MCF 10A (cell line): ENCODE measurements around the gene SUPT4H1. TPM values are rescaled to one million over a fixed set of nuclear protein-coding genes. Genes with fewer than 3 reads are reported as not detected.

ENCODE experiments used
- BruUV-seq: library from RNA; stranded (reverse); fragments of 400-500 nt; replicated peaks from 2 replicates; lab custom pipeline; 2021; lab: Mats Ljungman, UMichigan
- CTCF ChIA-PET: fragments of 300-600 bp; sonication (Branson Sonifier 250); formaldehyde crosslinking; extraction: SDS; loops from one replicate; lab custom pipeline; 2021; ENCODE audit warnings: antibody characterized with exemption, inconsistent platforms; lab: Yijun Ruan, JAX
- POLR2A ChIA-PET: fragments of 300-600, 350-650 bp; sonication (Branson Sonifier 250); formaldehyde crosslinking; extraction: SDS; loops from one replicate; lab custom pipeline; 2020; ENCODE audit warnings: antibody characterized with exemption, inconsistent platforms; lab: Yijun Ruan, JAX
- DNase-seq: peaks from one replicate; pipeline ENCODE4 v3.0.0-alpha.2; 2018; ENCODE audit not compliant: unreplicated experiment
- H3K27ac Mint-ChIP-seq: one replicate; pipeline ENCODE4 v1.8.0; 2022; ENCODE audit warnings: mild to moderate bottlenecking, low read depth, mixed read lengths; ENCODE audit not compliant: unreplicated experiment
- H3K27me3 Mint-ChIP-seq: one replicate; pipeline ENCODE4 v1.8.0; 2022; ENCODE audit warnings: mixed read lengths; ENCODE audit not compliant: insufficient read depth, unreplicated experiment
- H3K36me3 Mint-ChIP-seq: one replicate; pipeline ENCODE4 v1.8.0; 2022; ENCODE audit warnings: mild to moderate bottlenecking, moderate library complexity, mixed read lengths; ENCODE audit not compliant: insufficient read depth, unreplicated experiment
- H3K4me1 Mint-ChIP-seq: one replicate; pipeline ENCODE4 v1.8.0; 2022; ENCODE audit warnings: mixed read lengths; ENCODE audit not compliant: insufficient read depth, unreplicated experiment
- H3K4me3 Mint-ChIP-seq: one replicate; pipeline ENCODE4 v1.8.0; 2022; ENCODE audit warnings: mild to moderate bottlenecking, moderate library complexity, mixed read lengths; ENCODE audit not compliant: unreplicated experiment
- H3K9me3 Mint-ChIP-seq: one replicate; pipeline ENCODE4 v1.8.0; 2022; ENCODE audit warnings: mixed read lengths; ENCODE audit not compliant: unreplicated experiment
- intact Hi-C: fragments of 100-400 bp; cut with micrococcal nuclease; formaldehyde crosslinking; loops from 2 replicates; pipeline ENCODE4 v1.14.1; 2022
- total RNA-seq: library from RNA; stranded (reverse); gene quantifications from 2 replicates; pipeline ENCODE4 v1.2.3, GENCODE V29; 2022
- TF ChIP-seq, protein P1 (sequence below): fragments of 200-600 bp; IDR thresholded peaks from one replicate; pipeline ENCODE4 v1.8.0; 2022; ENCODE audit warnings: antibody characterized with exemption, mild to moderate bottlenecking; ENCODE audit not compliant: unreplicated experiment

SUPT4H1 gene
- total RNA-seq, 1 experiment from 2014 or later, result 63.4 TPM

DNA sequence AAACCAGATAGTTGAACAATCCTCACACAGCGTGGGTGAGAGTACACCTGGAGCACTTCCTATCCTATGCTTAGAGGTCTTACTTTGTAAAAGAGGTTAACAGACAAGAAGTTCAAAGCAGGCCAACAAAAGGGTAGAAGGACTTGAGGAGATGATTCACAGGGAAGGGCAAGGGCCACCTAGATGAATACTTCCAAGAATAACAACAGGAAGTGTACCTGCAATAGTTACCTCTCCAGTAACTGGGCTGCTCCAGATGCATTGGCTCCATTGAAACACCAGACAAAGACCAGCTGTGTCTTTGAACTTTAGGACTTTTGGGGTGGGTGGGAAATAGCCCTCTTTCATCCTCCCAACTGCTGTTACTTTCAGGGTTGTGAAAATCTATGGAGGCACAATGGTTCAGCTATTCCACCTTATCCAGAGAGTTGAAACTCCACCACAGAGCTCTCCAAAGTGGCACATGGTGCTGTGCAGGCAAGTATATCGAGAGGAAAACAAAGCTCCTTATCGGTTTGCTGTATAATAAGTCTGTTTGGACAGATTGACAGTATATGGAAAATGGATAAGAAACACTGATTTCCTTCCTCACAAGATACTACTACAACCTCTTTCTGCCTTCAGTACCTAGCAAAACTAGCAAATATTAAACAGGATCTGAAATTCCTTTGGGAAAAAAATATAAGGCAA lies 42.7 kb upstream of the SUPT4H1 start:
- CTCF ChIA-PET, result interaction anchor here (0.7 to 2.3 kb wide), 3 partner anchors 9 to 43 kb away, joined by 3 to 9 read pairs (median 3); partner anchors contain the start of gene SUPT4H1
- H3K27me3 Mint-ChIP-seq, result no peaks in the 10 kb centered on the region
- TF ChIP-seq, protein P1, sequence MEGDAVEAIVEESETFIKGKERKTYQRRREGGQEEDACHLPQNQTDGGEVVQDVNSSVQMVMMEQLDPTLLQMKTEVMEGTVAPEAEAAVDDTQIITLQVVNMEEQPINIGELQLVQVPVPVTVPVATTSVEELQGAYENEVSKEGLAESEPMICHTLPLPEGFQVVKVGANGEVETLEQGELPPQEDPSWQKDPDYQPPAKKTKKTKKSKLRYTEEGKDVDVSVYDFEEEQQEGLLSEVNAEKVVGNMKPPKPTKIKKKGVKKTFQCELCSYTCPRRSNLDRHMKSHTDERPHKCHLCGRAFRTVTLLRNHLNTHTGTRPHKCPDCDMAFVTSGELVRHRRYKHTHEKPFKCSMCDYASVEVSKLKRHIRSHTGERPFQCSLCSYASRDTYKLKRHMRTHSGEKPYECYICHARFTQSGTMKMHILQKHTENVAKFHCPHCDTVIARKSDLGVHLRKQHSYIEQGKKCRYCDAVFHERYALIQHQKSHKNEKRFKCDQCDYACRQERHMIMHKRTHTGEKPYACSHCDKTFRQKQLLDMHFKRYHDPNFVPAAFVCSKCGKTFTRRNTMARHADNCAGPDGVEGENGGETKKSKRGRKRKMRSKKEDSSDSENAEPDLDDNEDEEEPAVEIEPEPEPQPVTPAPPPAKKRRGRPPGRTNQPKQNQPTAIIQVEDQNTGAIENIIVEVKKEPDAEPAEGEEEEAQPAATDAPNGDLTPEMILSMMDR, result no peak
- intact Hi-C loops, result no loop called here
- no peaks in the 10 kb centered on the region for H3K9me3 Mint-ChIP-seq
- no TSS peak for BruUV-seq
- peaks cover 4% of the 10 kb centered on the region for H3K36me3 Mint-ChIP-seq
- DNase-seq, result peak; percentile 56
- H3K27ac Mint-ChIP-seq, result no peak overlapping the region
- no peak overlapping the region for H3K4me3 Mint-ChIP-seq
- peaks cover 26% of the 10 kb centered on the region for H3K4me1 Mint-ChIP-seq
- POLR2A ChIA-PET, result interaction anchor here (0.7 to 1.6 kb wide), 6 partner anchors 9 to 43 kb away, joined by 3 to 11 read pairs (median 3); partner anchors contain the start of genes RNF43 and SUPT4H1

DNA sequence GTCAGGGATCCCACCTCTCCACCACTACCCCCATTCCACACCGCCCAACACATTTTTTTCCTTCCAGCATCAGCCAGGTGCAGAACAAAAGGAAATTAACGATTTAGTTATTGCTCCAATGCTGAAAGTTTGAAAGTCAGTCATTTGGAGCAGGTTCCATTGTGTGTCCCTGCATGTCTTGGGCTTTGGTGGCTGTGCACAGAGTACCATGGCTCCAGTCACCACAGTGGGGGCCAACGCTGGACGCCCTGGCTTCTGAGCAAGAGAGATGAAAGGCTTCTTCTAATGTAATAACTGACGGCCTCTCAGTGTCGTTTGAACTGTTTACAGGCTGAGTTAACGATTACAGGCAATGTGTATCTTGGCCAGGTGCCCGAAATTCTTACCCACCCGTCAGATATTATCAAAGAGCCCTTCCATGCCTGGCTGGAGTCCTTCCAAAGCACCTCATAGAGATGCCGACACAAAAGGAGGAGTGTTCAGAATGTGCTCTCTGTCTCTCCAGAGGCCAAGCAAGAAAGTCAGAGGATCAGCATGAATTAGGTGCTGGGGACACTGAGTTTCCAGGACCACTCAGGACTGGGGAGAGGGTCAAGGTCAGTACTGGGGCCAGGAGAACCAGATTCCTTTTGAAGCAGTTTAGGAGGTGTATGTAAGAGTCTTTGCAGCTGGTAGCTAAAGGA lies 39.4 kb upstream of the SUPT4H1 start:
- Mint-ChIP-seq H3K27me3 (no peaks in the 10 kb centered on the region), H3K27ac (peak overlapping the region; percentile 59), H3K4me1 (peaks cover 40% of the 10 kb centered on the region), H3K9me3 (no peaks in the 10 kb centered on the region), H3K36me3 (peaks cover 4% of the 10 kb centered on the region), H3K4me3 (peak overlapping the region; percentile 2)
- DNase-seq, result peak; percentile 97
- intact Hi-C loops, result no loop called here
- POLR2A ChIA-PET, result interaction anchor here (1.6 to 5.1 kb wide), 4 partner anchors 13 to 39 kb away, joined by 4 to 63 read pairs (median 22); partner anchors contain the start of genes RNF43 and SUPT4H1
- BruUV-seq, result no TSS peak
- TF ChIP-seq, protein P1, result no peak
- CTCF ChIA-PET, result interaction anchor here (0.5 to 1.7 kb wide), 2 partner anchors 26 to 1312 kb away, joined by 3 to 6 read pairs; partner anchors contain the start of gene RNF43

DNA sequence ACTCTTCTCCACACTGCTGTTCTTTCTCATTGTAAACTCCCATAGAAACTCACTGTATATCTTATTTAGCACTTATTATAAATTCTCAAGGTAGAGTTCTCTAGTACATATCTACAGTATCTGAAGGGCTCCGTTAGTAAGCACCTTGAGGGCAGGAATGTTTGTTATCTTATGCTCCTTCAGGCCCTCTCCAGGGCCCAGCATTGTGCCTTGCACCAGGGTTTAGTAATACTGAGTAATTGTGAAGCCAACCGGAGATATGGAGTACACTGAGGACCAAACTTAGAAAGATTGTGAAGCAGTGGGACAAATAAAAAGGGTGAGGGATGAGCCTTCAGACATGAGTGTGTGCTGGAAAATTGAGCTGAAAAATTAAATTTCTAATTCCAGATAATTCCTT lies 38.9 kb upstream of the SUPT4H1 start:
- no TSS peak for BruUV-seq
- intact Hi-C loops, result no loop called here
- Mint-ChIP-seq H3K9me3 (no peaks in the 10 kb centered on the region), H3K27me3 (no peaks in the 10 kb centered on the region), H3K4me3 (no peak overlapping the region), H3K36me3 (peaks cover 4% of the 10 kb centered on the region), H3K27ac (peak overlapping the region; percentile 59), H3K4me1 (peaks cover 40% of the 10 kb centered on the region)
- ChIA-PET CTCF (interaction anchor here (0.5 to 1.7 kb wide), 2 partner anchors 26 to 1311 kb away, joined by 3 to 6 read pairs; partner anchors contain the start of gene RNF43), POLR2A (interaction anchor here (1.2 to 5.1 kb wide), 7 partner anchors 9 to 39 kb away, joined by 3 to 63 read pairs (median 4); partner anchors contain the start of genes RNF43 and SUPT4H1)
- TF ChIP-seq, protein P1, result no peak
- DNase-seq, result no peak
